ENCODE measurements around the gene NFIA.

Gene NFIA

GRCh38 chr1:61080413-61081143 is 1.8 kb upstream of the NFIA start:
- peak in 1 of 2 donors; percentile 26 for DNase-seq (ENCODE audit: low read depth in 2 of 2)
- TF ChIP-seq, protein P1, sequence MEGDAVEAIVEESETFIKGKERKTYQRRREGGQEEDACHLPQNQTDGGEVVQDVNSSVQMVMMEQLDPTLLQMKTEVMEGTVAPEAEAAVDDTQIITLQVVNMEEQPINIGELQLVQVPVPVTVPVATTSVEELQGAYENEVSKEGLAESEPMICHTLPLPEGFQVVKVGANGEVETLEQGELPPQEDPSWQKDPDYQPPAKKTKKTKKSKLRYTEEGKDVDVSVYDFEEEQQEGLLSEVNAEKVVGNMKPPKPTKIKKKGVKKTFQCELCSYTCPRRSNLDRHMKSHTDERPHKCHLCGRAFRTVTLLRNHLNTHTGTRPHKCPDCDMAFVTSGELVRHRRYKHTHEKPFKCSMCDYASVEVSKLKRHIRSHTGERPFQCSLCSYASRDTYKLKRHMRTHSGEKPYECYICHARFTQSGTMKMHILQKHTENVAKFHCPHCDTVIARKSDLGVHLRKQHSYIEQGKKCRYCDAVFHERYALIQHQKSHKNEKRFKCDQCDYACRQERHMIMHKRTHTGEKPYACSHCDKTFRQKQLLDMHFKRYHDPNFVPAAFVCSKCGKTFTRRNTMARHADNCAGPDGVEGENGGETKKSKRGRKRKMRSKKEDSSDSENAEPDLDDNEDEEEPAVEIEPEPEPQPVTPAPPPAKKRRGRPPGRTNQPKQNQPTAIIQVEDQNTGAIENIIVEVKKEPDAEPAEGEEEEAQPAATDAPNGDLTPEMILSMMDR (IDR thresholded peaks at IDR 0.05; ENCODE audit: low read depth, low read length): no peak
- H3K4me3 ChIP-seq (replicated peaks in 1 of 2; ENCODE audit: low read depth in 2 of 2, low read length in 2 of 2): peak overlapping the region in 1 of 2 donors; percentile 34

- peak overlapping the region; percentile 55 to 81 for H3K4me3 ChIP-seq (replicated peaks in 1 of 2; ENCODE audit: low read depth in 2 of 2, low read length in 2 of 2)
- DNase-seq (ENCODE audit: low read depth in 2 of 2): no peak
- TF ChIP-seq, protein P1 (IDR thresholded peaks at IDR 0.05; ENCODE audit: low read depth, low read length): no peak
Observed at GRCh38 chr1:61081144-61081685, 1.1 kb upstream of the NFIA start.

DNA sequence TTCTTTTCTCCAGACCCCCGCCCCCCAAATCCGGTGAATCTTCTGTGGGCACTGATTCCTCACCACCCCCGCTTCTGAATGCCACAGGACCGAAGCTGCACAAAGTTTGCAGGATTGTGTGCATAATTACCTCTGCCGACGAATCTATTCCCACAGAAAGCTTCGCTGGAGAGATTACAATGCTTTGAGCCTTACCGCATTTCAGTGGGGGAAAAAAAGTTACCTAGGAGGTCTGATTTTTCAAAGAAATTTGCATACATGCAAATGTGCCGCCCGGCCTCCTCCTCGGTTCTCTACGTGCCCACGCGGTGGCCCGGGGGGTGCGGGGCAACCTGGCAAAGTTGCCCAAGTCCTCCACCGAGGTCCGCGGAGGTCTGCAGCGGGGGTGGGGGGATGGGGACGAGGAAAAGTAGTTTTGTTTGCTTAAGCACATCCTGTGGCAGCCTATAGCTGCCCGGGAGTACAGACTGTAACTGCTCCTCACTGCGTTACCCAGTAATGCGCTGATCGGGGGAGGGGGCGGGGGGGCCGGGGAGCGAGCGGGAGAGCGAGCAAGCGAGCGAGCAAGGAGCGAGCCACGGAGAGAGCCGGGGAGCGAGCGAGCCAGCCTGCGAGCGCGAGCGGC is 563 bp upstream of the NFIA start:
- peak overlapping the region; percentile 55 to 81 for H3K4me3 ChIP-seq (replicated peaks in 1 of 2; ENCODE audit: low read depth in 2 of 2, low read length in 2 of 2)
- peak; percentile 75 to 79 for DNase-seq (ENCODE audit: low read depth in 2 of 2)
- TF ChIP-seq, protein P1 (IDR thresholded peaks at IDR 0.05; ENCODE audit: low read depth, low read length): no peak

DNA sequence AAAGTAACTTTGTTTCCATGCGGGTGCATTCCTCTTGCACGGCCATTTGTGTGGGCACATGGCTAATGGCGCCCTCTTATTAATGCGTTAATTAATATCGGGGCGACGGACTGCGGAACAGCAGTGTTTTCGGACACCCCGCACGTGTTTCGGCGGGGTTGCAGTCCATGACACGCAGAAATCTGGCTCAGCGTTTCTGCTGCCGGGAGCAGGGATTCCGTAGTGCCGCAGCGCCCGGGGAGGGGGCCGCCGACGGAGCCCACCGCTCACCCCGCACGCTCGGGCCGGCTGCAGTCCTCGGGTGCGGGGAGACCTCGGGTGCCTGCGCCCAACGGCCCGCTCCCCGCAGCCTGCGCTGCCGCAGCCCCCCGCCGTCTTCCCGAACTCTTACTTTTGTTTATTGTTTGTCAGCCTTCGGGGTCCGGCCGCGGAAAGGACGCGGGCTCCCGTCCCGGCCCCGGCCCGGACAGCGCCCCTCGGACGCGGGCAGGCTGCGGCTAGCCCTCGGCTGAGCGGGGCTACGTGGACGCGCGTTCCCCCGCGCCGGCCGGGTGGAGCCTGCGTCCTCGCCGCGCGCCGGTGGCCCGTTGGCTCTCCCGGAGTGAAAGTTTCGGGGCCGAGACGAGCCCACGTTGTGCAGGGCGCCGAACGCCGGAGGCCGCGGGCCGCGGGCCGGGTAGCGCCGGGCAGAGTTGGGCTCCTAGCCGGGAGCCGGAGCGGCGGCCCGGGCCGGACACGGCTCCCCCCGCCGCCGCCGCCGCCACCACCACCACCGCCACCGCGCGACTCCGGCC is 849 bp downstream of the NFIA start:
- TF ChIP-seq, protein P1 (IDR thresholded peaks at IDR 0.05; ENCODE audit: low read depth, low read length): no peak
- DNase-seq (ENCODE audit: low read depth in 2 of 2): peak in 1 of 2 donors; percentile 19
- H3K4me3 ChIP-seq (replicated peaks in 1 of 2; ENCODE audit: low read depth in 2 of 2, low read length in 2 of 2): peak overlapping the region; percentile 81 to 85

DNA sequence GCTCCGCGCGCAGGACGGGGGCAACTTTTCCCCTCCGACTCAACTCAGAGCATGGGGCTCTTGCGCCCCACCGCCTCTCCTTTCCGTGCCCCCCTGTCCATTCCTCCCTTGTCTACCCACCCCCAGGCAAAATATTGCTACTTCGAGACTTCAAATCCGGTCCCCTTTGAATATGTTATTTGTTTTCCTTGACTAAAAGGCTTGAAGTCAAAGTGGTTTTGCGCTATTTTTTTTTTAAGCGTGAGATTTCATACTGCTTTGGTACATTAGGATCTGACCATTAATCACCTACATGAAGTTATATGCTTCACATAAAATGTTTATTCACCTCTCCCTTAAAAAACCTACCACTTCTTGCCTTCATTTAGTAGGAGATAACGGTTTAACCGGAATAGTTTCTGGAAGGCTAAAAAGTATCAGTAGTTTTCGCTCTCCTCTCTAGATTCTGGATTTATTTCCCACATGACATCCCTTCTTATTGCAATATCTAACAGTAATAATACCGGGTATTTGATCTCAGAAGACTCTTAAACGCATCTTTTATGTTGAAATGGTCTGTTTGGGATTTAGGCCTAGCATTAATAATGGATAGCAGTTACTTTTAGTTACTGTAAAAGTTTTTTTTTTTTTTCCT is 1.6 kb downstream of the NFIA start:
- peak overlapping the region; percentile 48 to 81 for H3K4me3 ChIP-seq (replicated peaks in 1 of 2; ENCODE audit: low read depth in 2 of 2, low read length in 2 of 2)
- TF ChIP-seq, protein P1 (IDR thresholded peaks at IDR 0.05; ENCODE audit: low read depth, low read length): no peak
- DNase-seq (ENCODE audit: low read depth in 2 of 2): peak; percentile 24 to 60

DNA sequence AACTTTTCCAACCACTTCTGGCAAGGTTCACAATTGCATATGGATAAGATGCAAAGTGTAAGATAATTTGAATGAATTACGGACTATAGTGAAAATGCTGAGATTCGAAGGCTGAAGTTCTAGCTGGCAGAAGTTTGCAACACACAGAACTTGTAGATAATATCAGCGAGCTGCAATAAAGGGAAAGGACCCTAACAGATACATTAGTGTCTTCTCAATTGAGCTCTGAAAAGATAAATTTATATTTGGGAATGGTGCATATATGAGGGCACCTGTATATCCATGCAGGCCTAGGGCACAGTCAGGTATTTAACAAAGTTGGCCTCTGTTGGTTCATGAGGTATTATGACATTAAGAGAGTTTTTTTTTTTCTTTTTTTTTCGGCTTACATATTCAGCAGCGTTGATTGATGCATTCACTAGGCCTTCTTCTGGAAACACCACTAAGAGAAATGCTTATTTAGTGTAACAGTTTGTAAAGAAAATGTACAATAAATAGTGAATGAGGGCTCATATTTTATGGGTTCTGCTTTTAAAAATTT is 2.2 kb downstream of the NFIA start:
- H3K4me3 ChIP-seq (replicated peaks in 1 of 2; ENCODE audit: low read depth in 2 of 2, low read length in 2 of 2): peak overlapping the region; percentile 48 to 81
- TF ChIP-seq, protein P1 (IDR thresholded peaks at IDR 0.05; ENCODE audit: low read depth, low read length): no peak
- peak; percentile 27 to 54 for DNase-seq (ENCODE audit: low read depth in 2 of 2)
